HG02678 (cell line): ENCODE results near the gene CLCNKA.
"Not testable (repeated sequence)": the region's sequence is repeated elsewhere in the genome, so short reads cannot be mapped to it uniquely, and the experiment has no call there.

Experiments
- ATAC-seq: cut with Tn5 transposase; IDR thresholded peaks from one replicate; pipeline ENCODE4 v1.9.1; 2021; ENCODE audit warnings: mild to moderate bottlenecking, moderate library complexity; ENCODE audit not compliant: unreplicated experiment

The CLCNKA gene

GRCh38 chr1:15997076-15997585 is 24.7 kb upstream of the CLCNKA start:
- no peak for ATAC-seq

- ATAC-seq = no peak
These were observed 24.1 kb upstream of the CLCNKA start for GRCh38 chr1:15997637-15998280.

GRCh38 chr1:15998929-15999328 is 22.9 kb upstream of the CLCNKA start:
- ATAC-seq = no peak

DNA sequence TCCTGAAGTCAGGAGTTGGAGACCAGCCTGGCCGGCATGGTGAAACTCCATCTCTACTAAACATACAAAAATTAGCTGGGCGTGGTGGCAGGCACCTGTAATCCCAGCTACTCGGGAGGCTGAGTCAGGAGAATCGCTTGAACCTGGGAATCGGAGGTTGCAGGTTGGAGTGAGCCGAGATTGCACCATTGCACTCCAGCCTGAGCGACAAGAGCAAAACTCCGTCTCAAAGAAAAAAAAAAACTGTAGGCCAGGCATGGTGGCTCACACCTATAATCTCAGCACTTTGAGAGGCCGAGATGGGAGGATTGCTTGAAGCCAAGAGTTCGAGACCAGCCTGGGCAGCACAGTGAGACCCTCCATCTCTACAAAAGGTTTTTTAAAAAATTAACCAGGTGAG is 20.6 kb upstream of the CLCNKA start:
- ATAC-seq = not testable (repeated sequence)

DNA sequence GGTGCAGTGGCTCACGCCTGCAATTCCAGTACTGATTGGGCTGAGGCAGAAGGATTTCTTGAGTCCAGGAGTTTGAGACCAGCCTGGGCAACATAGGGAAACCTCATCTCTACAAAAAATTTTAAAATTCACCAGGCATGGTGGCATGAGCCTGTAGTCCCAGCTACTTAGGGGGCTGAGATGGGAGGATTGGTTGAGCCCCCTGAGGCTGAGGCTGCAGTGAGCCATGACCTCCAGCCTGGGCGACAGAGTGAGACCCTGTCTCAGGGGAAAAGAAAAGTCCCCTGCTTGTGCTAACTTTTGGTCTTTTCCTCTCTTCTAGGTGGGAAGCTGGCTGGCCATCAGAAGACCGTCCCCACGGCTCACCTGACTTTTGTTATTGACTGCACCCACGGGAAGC is 16.2 kb upstream of the CLCNKA start:
- ATAC-seq = no peak

GRCh38 chr1:16006010-16006409 is 15.8 kb upstream of the CLCNKA start:
- ATAC-seq = no peak

DNA sequence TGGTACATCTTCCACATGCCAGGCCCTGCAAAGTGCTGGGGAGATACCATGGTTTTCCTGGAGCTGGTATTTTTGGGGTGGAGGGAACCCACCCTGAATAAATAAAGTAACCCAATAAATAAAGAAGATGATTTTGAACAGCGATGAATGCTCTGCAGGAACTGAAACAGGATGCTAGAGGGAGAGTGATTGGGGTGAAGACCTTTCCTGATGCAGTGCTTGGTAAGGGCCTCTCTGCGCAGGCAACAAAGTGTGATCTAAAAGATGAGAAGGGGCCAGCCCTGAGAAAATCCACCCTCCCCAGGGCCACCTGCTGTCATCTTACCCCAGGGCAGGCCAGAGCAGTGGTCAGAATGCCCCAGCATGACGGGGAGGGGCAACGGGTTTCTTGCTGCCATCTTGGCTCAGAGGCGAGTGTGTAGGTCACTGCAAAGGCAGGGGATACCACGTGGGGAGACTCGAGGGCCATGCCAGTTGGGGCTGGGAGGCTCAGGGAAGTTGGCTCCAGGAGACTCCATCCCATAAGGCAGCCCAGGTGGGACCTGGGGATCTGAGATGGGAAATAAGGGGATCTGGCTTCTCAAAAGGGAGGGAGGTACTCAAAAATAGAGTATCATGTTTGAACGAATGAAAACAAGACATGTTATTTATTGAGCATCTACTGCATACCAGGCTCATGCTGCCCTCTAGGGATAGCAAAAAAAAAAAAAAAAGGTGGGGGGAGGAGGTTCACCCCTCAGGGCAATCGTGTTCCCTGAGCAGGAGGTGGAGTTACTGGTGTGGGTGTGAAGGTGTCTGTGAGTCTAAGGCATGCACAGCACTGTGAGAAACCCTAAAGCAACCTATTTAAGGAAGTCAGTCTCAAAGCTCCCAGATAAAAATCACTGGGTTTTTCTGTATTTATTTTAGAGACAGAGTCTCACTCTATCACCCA is 15.0 kb upstream of the CLCNKA start:
- ATAC-seq = no peak

DNA sequence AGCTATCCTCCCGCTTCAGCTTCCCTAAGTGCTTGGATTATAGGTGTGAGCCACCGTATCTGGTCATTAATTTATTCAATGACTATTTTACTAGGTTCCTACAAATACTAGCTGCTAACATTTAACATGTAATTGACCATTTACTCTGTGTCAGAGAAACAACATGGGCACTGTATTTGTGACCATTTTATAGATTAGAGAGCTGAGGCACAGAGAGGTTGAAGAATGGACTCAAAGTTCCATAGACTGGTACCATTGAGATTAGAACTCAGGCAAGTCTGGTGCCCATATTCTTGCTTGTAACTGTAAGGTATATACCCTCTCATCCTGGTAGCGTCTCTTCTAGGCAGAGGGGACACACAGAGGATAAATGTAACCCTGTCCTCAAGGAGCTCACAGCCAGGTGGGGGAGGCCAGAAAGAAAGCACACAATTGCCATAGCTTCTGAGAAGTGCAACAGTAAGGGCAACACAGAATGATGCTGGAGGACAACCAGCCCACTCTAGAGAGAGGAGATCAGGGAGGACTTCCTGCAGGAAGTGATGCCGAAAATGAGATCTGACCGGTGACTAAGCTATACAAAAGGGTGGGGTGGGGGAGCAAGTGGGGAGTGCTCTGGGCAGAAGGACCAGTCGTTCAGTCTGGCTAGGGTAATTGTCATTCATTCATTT is 14.0 kb upstream of the CLCNKA start:
- ATAC-seq = no peak

DNA sequence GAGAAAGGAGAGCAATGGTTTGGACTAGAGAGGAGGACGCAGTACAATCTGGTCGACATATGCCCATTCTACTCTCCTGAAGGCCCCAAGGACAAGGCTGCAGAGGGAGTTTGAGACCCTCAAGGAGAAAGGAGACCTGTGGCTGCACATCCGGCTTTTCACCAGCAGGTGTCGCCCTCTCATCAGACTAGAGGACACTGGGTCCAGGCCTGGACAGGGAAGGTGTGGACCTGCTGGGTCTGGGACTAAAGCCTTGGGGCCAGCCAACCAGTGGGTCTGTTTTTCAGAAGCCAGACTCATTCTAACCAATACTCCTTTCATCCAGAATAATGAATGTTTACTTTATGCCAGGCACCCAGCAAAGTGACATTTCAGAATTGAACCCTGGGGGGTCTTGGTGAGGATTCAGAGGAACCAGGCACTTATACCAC is 12.8 kb upstream of the CLCNKA start:
- no peak for ATAC-seq

- no peak for ATAC-seq
These were observed 12.2 kb upstream of the CLCNKA start for GRCh38 chr1:16009678-16010077.

DNA sequence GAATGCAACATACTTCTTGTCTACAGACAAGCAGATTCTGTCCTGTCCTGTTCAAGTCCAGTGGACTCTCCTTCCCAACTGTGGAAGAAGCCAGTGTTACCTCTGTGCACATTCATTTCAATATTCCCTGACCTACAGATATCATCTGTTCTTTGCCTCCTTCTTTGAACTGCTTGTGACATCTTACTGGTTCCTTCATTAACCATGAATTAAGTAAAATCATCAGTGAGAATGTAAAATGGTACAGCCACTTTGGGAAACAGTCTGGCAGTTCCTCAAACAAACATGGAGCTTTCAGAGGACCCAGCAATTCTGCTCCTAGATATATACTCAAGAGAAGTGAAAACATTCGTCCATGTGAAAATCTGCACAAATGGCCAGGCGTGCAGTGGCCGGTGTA is 11.0 kb upstream of the CLCNKA start:
- ATAC-seq = no peak

DNA sequence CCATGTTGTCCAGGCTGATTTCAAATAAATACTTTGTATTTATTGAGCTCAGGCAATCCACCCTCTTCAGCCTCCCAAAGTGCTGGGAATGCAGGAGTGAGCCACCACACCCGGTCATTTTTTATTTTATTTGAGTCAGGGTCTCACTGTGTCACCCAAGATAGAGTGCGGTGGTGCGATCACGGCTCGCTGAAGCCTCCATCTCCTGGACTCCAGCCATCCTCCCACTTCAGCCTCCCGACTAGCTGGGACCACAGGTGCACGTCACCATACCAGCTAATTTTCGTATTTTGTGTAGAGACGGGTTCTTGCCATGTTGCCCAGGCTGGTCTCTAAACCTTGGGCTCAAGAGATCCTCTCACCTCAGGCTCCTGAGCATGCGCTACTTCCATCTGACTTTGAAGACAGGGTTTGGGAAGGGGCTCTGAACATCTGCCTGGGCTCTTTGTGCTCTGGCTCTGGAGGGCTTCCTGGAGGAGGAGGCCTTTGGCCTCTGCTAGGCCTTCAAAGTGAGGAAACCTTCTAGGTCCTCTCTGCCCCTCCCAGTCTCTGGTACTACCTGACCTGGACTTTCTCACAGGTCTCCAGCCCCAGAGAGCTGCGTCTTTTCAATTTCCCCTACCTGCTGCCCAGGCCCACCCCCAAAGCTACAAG is 9.8 kb upstream of the CLCNKA start:
- no peak for ATAC-seq

DNA sequence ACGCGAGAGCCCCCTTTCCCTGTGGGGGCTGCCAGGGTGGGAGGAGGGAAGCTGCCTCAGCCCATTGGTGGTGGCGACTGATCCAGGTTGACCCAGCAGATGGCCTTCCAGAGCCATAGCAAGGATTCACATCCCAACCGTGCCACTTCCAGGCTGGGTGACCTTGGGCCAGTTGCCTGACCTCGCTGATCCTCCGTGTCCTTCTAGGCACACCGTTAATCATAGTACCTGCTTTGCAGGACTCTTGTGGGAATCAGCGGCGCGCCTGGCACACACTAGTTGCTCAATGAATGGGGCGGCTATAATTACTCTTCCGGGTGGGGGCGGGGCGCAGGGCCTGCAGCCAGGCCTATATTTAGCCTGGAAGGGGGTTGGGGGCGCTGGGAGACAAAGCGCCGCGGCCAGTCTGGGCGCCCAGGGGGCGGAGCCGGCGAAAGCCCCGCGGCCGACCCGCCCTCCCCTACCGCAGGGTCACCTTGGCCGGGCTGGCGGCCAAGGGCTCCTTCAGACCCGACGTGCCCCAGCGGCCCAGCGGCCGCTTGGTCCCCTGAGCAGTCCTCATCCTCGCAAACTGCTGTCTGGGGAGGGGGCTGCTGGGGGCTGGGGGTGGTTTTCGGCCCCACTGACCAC is 9.1 kb upstream of the CLCNKA start:
- ATAC-seq = no peak

- ATAC-seq = no peak
These were observed 8.5 kb upstream of the CLCNKA start for GRCh38 chr1:16013220-16013907.

- no peak for ATAC-seq
These were observed 8.0 kb upstream of the CLCNKA start for GRCh38 chr1:16013908-16014258.

DNA sequence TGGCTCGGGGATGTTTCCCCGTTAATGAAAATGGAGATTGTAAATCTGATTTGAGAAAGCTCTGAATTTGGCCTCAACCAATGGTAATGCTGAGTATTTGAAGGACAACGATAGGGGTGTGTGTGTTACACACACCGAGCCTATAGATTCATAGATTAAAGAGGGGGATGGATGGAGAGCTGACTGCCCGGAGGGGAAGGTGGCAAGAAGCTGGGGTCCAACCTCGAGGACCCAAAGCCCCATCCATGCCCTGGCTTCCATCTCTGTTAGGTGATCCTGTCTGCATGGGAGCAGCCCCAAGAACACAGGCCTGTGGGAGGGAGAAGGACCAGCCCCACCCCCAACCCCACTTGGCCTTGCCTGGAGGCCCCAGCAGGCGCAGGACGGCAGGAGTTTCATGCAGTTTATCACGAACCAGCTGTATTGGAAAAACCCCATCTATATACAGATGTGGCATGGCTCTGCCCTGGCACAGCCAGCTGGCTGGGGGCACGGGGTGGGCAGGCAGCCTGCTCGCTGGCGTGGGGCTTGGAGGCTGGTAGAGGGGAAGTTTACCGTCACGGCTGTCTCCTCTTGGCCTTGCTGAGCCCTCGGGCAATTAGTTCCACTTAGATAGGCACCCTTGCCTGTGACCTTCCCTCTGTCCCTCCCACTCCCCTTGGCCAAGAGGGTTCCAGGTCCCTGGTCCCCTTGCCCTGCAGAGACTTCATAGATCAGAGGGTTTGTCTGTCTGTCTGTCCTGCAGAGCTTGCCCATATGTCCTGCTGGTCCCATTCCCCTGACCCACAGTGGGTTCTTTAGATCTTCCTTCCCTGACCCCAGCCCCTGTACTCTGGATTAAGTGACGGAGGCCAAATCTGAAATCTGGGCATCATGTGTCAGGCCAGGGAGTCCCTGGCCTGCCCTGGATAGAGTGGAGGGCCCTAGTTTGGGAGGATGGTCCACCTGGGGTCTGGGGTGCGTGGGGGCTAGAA is 7.0 kb upstream of the CLCNKA start:
- no peak for ATAC-seq

DNA sequence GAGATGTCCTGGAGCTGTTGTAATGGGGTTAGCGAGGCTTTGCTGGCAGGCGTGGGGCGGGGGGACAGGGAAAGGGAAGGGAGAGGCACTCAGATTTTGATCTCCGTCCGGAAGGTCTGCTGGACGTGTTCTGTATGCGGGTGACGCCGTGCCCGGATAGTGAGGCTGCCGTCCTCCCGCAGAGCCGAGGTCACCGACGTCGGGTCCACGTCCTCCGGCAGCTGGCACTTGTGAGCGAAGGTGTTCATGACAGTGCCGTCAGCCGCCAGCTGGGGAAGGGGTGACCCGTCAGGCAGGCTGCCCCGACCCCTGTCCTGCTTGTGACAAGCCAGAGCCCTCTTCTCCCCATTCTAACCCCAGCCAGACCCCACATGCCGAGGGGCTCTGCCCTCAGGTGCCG is 6.3 kb upstream of the CLCNKA start:
- ATAC-seq = no peak

GRCh38 chr1:16015960-16016901 is 5.6 kb upstream of the CLCNKA start:
- ATAC-seq = no peak
